Panc1 (cell line): Measurements from ENCODE around the gene DNAJA1.

Source experiments
- POLR2AphosphoS5 ChIP-seq: IDR thresholded peaks from 2 replicates; pipeline ENCODE4 v1.6.1; 2012; ENCODE audit warnings: mild to moderate bottlenecking, low read depth, low read length, moderate library complexity
- SIN3A ChIP-seq: IDR thresholded peaks from 2 replicates; pipeline ENCODE4 v1.6.1; 2012; ENCODE audit warnings: low read depth, mild to moderate bottlenecking, low read length, moderate library complexity, borderline replicate concordance; ENCODE audit not compliant: insufficient read depth
- TF ChIP-seq, protein P1 (sequence below): fragments of 450-650 bp; IDR thresholded peaks from 2 replicates; pipeline ENCODE4 v1.5.1; 2017; ENCODE audit warnings: mild to moderate bottlenecking
- TF ChIP-seq, protein P2 (sequence below), 2 experiments: IDR thresholded peaks; 2 replicates each; pipeline ENCODE4 v1.6.1; 2011 to 2012; ENCODE audit warnings: low read depth in 2 of 2, control low read depth in 1 of 2, low read length in 1 of 2, mild to moderate bottlenecking in 1 of 2, moderate library complexity in 1 of 2; ENCODE audit not compliant: insufficient read depth in 1 of 2

DNA sequence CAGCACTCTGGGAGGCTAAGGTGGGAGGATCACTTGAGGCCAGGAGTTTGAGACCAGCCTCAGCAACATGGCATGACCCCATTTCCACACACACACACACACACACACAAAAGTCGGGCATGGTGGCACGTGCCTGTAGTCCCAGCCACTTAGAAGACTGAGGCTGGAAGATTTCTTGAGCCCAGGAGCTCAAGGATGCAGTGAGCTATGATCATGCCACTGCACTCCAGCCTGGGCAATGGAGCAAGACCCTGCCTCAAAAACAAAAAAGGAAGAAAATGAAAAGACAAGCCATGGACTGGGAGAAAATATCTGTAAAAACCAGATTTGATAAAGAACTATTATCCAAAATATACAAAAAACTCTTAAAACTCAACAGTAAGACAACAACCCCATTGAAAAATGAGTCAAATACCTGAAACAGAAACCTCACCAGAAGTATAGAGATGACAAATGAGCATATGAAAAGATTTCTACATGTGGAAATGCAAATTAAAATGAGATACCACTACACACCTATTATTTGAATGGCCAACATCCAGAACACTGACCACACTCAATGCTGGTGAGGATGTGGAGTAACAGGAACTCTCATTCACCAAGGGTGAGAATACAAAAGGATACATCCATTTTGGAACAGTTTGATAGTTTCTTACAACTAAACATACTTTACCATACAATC lies 24.7 kb downstream of the DNAJA1 start:
- TF ChIP-seq, protein P1, sequence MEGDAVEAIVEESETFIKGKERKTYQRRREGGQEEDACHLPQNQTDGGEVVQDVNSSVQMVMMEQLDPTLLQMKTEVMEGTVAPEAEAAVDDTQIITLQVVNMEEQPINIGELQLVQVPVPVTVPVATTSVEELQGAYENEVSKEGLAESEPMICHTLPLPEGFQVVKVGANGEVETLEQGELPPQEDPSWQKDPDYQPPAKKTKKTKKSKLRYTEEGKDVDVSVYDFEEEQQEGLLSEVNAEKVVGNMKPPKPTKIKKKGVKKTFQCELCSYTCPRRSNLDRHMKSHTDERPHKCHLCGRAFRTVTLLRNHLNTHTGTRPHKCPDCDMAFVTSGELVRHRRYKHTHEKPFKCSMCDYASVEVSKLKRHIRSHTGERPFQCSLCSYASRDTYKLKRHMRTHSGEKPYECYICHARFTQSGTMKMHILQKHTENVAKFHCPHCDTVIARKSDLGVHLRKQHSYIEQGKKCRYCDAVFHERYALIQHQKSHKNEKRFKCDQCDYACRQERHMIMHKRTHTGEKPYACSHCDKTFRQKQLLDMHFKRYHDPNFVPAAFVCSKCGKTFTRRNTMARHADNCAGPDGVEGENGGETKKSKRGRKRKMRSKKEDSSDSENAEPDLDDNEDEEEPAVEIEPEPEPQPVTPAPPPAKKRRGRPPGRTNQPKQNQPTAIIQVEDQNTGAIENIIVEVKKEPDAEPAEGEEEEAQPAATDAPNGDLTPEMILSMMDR: no peak
- TF ChIP-seq POLR2AphosphoS5: no peak
- TF ChIP-seq, protein P2, sequence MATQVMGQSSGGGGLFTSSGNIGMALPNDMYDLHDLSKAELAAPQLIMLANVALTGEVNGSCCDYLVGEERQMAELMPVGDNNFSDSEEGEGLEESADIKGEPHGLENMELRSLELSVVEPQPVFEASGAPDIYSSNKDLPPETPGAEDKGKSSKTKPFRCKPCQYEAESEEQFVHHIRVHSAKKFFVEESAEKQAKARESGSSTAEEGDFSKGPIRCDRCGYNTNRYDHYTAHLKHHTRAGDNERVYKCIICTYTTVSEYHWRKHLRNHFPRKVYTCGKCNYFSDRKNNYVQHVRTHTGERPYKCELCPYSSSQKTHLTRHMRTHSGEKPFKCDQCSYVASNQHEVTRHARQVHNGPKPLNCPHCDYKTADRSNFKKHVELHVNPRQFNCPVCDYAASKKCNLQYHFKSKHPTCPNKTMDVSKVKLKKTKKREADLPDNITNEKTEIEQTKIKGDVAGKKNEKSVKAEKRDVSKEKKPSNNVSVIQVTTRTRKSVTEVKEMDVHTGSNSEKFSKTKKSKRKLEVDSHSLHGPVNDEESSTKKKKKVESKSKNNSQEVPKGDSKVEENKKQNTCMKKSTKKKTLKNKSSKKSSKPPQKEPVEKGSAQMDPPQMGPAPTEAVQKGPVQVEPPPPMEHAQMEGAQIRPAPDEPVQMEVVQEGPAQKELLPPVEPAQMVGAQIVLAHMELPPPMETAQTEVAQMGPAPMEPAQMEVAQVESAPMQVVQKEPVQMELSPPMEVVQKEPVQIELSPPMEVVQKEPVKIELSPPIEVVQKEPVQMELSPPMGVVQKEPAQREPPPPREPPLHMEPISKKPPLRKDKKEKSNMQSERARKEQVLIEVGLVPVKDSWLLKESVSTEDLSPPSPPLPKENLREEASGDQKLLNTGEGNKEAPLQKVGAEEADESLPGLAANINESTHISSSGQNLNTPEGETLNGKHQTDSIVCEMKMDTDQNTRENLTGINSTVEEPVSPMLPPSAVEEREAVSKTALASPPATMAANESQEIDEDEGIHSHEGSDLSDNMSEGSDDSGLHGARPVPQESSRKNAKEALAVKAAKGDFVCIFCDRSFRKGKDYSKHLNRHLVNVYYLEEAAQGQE (IDR thresholded peaks at IDR 0.05; ENCODE audit: insufficient read depth in 1 of 2, low read depth in 2 of 2, low read length in 1 of 2): no peak
- TF ChIP-seq SIN3A: no peak
